CD4-positive, alpha-beta T cell treated with Interleukin-12 subunit alpha and Interleukin-12 subunit beta, for 1 hour (primary cell): Measurements from ENCODE around the gene GPR137B.
"Not testable (repeated sequence)": the region's sequence is repeated elsewhere in the genome, so short reads cannot be mapped to it uniquely, and the experiment has no call there.

Experiments
- DNase-seq: peaks from one replicate; pipeline ENCODE4 v3.0.0-alpha.2; 2020

Gene GPR137B

DNA sequence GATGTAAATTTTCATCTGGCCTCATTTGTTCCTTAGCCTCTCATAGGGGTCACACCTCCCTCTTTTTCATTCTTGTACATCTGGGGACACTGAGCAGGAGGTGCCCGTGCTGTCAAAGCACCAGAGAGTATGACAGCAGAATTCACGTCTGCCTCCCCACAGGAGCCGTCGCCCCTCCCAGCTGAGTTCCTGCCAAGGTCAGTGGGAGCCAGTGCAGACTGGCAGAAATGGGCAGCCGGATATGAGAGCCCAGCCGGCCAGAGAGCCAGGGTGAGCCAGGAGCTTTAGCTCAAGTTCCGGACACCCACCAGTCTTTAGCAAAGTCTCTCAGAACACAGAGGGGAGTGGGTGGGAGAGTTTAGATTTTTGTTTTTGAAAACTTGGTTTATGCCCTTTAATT, 21.9 kb downstream of the GPR137B start:
- no peak for DNase-seq

DNA sequence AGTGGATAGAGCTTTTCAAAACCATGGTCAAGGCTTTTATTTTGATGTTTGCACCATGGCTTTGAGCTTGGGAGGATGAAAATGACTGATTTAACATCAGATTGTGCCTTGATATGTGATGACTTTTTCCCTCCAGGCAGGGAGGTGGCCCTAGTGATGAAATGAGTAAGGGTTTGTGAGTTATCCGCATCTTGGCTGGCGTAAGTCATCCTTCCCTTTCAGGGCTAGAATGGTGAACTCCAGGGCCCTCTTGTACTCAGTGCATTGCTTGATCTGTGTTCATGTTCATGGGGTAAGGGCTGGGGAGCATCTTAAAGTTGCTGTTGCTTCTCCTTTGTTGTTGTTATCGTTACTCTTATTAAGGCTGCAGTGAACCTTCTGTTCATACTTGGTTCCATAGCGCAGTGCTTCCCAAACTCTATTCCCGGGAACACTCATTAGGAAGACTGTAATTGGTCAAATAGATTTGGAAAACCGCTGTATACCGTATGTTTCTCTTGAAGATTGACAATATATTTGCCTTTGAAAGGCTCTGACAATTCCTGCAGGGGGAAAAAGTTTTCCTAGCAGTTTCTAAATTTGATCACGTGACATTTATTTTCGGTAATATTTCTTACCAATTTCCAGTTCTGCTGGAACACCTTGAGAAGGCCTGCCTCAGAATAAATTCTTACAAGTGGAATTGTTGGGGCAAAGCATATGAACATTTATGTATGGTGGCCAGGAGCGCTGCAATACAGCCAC, 23.1 kb downstream of the GPR137B start:
- no peak for DNase-seq

DNA sequence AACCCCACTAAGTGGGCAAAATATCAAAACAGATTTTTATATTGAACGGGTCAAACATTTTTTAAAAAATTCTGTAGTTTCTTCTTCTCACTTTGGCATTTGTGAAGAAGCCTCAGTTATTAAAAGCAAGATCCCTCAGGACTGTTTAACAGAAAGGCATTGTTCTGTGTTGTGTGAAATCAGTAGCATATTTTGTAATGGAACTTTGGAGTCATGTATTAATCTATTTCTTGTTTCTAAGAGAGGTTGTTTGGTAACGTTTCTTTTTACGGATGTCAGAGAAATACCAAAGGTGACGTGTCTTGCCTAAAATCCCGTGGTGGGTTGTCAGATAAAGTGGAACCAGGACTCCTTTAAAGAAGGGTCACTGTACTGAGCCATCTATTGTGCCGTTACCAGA, 23.7 kb downstream of the GPR137B start:
- DNase-seq = no peak

DNA sequence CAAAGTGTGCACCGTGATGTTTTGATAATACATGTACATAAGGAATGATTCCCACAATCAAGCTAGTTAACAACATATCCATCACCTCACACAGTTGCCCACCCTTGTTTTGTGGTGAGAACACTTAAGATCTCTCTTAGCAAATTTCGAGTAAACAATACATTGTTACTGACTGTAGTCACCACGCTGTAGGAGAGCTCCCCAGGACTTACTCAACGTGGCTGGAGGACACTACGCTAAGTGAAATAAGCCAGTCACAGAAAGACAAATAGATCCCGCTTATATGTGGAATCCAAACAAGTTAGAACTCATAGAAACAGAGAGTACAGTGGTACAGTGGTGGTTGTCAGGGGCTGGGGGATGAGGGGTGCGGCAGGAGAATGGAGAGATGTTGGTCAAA, 24.8 kb downstream of the GPR137B start:
- no peak for DNase-seq

DNA sequence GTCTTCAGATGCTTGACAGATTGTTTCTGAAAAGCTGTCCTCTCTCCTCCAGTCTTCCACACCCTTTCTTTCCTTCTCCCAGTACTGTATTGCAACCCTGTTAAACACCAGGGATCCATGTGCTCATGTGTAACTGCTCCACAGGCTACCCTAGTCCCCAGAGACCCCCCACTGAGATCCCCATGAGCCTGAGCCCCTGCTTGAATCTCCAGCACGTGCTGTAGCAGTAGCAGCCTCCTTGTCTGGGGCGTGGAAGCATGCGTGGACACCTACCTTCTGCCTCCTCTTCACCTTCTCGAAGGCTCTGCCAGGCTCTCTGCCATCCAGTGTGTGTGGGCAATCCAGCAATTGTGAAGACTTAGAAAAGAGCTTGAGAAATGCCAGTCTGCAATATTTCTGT, 25.2 kb downstream of the GPR137B start:
- no peak for DNase-seq

DNA sequence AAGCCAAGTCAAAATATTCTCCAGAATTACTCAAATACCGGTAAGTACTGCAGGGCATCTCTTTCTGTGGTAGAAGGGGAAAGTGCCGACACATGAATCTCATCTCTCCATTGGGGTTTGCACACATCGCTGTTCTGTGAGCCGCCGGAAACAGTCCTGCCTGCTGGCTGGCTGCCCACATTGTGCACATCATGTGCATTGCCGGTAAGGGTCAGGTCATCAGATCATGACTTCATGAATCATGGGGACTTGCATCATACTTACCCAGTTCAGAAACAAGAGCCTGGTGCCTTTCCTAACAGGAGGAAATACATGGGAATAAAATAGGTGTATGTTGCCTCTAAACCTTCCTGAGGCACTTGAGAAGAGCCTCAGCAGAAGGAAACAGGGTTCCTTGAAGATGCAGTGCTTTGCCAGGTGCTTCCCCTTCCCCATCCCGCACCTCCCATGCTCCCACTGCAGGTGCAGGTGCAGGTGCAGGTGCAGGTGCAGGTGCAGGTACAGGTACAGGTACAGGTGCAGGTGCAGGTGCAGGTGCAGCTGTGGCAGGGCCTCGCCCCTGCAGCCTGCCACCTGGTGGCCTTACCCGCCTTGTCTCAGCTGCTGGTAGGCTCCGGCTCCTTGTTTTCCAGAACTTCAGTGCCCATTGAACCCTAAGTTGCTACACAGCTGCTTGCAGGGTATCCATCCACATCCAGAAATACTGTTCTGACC, 26.5 kb downstream of the GPR137B start:
- no peak for DNase-seq

DNA sequence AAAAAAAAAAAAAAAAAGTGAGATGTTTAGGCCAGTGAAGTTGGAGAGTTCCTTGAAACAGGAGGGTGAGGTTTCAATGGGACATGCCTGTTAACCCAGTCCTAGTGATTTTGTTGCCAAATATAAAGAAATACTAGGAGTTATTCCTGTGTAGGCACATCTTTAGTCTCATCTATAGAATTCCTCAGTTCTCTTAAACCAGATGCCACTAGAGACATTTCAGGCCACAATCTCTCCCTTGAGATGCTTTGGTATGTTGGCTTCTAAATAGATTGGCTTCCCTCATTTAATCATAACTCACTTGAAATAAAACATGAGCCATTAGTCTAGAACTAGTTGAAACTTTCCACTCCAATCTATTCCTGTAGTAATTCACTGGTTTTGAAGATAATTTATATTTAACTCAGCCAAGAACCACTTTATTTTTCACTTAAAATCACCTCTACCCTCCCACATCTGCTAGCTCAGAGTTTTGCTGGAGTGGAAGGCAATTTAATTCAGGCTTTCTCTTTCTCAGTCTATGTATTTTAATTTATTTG, 29.8 kb downstream of the GPR137B start:
- DNase-seq = no peak

DNA sequence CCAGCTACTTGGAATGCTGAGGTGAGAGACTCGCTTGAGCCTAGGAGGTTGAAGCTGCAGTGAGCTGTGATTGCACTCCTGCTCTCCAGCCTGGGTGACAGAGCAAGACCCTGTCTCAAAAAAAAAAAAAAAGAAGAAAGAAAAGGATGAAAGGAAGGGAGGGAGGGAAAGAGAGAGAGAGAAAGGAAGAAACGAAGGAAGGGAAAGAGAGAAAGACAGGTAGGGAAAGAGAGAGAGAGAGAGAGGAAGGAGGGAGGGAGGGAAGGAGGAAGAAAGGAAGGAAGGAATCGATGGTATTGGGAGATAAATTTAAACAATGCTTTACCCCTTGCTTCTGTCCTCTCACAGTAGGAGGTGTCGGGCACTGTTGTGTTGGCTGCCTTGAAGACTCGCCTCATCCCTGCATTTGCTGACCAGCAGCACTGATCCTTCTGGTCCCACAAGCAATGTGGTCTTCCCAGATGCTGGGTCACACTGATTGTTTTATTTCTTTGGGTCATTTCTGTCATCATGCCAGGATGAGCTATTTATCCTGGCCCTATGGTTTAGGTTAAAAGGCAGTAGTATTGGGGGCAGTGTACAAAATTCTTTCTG, 30.9 kb downstream of the GPR137B start:
- no peak for DNase-seq

DNA sequence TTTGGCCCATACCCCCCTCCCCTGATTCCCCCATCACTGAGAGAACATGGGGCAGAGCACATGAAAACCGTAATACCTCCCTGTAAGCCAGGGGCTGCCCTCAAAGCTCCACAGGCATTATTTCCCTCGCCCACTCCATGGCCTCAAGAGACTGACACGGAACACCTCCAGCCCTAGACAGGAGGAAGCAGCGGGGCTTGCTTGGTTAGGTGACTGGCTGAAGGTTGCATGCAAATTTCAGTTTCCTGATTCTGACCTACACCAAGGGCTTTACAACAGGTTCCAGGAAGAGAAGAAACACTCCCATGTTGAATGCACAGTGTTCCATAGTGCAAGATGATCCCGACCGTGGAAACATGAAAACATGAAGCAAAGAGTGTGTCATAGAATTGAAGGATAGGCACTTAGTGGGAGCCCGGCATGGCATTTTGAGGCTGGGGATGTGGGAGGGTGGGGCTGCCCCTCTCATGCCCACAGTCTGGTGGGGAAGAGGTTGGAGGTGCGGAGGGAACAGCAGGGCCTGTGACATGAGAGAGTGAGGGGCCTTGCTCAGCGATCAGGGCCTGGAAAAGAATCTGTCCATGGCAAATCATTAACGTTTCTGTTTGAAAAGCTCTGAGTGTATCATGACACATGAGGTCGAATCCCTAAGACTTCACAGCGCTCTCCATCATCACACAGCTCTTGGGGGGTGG, 33.5 kb downstream of the GPR137B start:
- no peak for DNase-seq

DNA sequence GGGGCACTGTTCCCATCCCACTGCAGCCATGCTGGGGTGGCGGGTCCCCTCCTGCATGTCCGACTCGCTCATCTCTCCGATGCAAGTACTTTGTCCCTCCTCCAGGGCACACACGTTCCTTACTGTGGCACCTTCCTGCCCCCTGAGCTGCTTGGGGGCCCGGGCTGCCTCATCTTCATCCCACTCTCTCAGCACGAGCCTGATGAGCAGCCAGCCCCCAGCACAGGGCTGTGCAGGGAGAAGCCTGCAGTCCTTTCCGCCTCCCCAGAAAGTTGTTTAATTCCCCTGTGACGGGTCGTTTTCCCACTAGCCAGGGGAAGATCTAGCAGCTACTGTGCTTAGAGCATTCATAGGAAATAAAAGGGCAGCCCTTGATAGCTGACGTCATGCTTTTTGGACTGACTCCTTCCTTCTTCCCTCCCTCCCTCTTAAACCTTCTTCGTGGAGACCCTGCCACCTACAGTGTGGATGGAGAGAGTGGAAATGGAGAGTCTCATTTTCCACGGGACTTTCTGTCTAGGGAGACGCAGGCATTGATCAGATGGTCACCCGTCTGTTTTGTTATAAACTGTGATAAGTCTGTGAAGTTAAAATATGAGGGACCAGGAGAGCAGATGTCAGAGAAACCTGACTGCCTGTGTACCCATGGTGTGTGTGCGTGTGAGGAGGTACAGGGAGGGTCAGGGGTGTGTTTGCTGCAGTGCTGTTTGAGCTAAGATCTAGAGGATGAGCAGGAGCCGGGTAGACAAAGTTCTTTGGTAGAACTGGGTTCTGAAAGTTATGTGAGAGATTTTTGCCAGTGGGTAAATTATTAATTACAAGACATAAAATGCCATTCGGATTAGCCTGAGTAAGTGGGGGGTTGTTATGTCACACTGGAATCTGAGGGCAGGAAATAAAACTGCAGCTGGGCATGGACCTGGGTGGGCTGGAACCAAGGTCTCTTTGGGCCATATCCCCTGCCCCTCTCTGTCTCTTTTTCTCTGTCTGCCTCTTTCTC, 34.3 kb downstream of the GPR137B start:
- DNase-seq = no peak

DNA sequence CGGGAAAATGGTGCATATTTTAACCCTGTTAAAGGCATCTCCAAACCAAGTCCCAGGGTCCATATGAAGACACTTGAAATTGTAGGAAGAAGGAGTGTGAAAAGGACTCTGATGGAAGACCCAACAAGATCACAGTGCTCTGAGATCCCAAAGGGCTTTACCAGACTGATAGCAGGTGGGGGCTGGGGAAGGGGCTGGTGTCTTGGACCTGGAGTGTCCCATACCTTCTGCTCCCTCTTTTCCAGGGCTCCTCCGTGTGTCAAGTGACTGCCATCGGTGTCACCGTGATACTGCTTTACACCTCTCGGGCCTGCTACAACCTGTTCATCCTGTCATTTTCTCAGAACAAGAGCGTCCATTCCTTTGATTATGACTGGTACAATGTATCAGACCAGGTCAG, 37.3 kb downstream of the GPR137B start:
- DNase-seq = no peak

DNA sequence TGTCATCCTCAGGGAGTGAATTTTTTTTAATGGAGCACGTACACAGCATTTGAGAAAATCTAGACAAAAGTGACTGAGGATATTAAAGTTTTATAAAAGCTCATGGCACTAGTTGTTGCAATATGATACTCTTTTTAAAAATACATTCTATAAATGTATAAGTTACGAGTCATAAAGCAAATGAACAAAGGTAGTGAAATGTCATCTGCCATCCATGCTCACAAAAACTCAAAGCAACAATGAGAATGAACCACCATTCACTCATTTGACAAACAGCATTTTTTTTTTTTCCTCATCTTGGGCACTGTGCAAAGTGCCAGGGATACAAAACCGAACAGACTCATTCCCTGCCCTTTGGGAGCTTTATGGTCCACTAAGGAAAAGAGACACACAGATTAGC, 38.7 kb downstream of the GPR137B start:
- no peak for DNase-seq

DNA sequence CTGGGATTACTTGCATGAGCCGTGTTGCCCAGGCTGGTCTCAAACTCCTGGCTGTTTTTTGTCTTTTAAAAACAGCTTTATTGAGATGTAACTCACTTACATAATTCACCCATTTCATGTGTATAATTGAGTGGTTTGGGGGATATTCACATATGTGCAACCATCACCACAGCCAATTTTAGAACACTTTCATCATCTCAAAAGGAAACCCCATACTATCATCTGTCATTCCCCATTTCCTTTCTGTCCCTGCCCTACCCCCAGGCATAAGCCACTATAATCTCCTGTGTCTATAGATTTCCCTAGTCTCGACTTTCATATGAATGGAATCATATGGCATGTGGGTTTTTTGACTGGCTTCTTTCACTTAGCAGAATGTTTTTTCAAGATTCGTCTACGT, 43.3 kb downstream of the GPR137B start:
- DNase-seq = no peak

DNA sequence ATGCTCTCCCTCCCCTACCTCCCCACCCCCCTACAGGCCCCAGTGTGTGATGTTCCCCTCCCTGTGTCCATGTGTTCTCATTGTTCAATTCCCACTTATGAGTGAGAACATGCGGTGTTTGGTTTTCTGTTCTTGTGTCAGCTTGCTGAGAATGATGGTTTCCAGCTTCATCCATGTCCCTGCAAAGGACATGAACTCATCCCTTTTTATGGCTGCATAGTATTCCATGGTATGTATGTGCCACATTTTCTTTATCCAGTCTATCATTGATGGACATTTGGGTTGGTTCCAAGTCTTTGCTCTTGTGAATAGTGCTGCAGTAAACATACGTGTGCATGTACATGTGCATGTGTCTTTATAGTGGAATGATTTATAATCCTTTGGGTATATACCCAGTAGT, 44.1 kb downstream of the GPR137B start:
- not testable (repeated sequence) for DNase-seq

DNA sequence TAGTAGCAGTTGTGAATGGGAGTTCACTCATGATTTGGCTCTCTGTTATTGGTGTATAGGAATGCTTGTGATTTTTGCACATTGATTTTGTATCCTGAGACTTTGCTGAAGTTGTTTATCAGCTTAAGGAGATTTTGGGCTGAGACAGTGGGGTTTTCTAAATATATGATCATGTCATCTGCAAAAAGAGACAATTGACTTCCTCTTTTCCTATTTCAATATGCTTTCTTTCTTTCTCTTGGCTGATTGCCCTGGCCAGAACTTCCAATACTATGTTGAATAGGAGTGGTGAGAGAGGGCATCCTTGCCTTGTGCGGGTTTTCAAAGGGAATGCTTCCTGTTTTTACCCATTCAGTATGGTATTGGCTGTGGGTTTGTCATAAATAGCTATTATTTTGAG, 45.7 kb downstream of the GPR137B start:
- not testable (repeated sequence) for DNase-seq

DNA sequence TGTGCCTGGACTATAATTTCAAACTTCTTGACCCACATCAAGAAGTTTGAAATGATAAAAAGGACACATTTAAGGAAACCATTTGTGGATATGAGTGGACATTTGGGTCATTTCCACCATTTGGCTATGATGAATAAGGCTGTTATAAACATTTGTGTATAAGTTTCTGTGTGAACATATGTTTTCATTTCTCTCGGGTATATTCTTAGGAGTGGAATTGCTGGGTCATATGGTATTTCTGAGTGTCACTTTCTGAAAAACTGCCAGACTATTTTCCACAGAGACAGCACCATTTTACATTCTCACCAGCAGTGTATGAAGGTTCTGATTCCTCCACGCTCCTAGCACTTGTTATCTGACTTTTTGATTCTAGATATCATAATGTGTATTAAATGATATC, 50.8 kb downstream of the GPR137B start:
- DNase-seq = no peak

DNA sequence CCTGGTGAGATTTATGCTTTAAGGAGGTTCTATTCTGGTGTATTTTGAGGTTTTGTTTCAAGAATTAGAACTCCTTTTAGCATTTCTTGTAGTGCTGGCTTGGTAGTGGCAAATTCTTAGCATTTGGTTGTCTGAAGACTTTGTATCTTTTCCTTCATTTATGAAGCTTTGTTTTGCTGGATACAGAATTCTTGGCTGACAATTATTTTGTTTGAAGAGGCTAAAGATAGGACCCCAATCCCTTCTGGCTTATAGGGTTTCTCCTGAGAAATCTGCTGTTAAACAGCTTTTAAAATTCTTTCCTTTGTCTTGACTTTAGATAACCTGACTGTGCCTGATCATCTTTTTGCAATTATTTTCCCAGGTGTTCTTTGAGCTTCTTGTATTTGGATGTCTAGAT, 58.6 kb downstream of the GPR137B start:
- DNase-seq = no peak

DNA sequence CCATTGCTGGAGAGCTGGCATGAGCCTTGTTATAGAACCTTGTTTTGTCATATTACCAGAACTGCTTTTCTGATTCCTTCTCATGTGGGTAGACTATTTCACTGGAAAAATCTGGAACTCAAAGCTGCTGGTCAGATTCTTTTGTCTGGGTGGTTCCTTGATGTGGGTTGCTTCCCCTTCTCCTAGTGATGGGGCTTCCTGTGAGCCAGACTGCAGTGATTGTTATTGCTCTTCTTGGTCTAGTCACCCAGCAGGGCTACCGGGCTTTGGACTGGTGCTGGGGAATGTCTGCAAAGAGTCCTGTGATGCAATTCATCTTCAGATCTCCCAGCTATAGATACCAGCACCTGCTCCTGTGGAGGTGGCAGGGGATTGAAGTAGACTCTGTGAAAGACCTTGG, 59.4 kb downstream of the GPR137B start:
- no peak for DNase-seq

DNA sequence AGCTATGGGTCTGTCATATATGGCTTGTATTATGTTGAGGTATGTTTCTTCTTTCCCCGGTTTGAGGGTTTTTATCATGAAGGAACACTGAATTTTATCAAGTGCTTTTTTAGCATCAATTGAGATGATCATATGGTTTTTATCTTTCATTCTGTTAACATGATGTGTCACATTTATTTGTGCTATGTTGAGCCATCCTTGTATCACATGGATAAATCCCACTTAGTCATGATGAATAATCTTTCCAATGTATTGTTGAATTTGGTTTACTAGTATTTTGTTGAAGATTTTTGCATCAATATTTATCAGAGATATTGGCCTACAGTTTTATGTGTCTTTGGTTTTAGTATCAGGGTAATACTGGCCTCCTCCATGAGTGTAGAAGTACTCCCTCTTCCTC, 61.7 kb downstream of the GPR137B start:
- no peak for DNase-seq

DNA sequence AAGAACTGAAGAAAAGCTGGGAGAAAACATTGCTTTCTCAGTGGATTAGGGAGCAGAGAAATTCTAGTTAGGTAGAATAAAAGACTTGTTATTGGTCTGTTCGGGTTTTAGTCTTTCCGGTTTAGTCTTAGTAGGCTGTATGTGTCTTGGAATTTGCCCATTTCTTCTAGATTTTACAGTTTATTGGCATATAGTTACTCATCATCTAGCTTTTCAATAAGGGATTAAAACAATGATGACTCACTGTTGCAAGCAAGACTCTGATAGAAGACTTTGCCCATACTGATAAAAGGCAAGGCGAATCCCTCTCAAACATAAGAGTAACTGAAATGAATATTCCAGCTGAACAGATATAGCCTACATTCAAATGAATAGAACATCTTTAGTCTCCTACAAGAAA, 62.3 kb downstream of the GPR137B start:
- no peak for DNase-seq

DNA sequence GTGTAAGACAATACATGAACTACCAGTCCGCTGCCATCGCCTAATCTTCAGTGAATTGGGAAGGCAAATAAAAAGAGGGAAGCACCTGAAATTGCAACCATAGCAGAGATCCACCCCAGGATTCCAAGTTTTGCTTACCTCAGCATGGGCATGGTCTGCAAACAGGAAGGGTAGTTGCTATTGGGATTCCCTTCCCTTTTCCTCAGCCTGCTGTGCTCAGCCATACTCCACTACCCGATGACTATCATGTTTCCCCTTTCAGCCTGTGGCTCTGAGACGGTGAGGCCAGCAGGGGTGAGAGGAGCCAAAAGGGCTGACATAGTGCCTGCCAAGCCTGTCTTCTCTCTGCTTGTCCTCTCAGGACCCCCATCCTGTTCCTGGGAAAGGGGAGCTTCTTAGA, 64.2 kb downstream of the GPR137B start:
- DNase-seq = no peak

DNA sequence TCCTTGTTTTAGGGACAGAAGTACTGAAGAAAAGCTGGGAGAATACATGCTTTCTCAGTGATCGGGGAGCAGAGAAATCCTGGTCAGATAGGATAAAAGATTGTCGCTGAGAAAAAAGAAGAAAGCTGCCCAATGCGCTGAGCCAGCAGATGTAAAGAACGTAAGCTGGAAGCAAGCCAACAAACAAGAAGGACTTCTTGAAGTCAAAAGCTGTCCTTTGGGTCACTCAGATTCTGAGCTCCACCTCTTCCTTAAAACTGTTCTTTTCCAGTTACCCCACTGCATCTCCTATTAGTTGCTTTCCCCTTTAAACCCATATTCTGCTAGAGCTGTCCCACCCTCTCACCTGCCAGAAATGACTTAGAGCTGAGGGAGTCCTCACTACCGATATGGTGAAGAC, 64.8 kb downstream of the GPR137B start:
- no peak for DNase-seq
